SJCRH30 (cell line): Measurements from ENCODE around the gene FAM168A. TPM values are rescaled to one million over a fixed set of nuclear protein-coding genes. Genes with fewer than 3 reads are reported as not detected.

Source experiments
- DNase-seq, 2 experiments: peaks; one replicate each; pipeline ENCODE4 v3.0.0-alpha.2; 2015 to 2020
- H3K27ac ChIP-seq: fragments of 250-450 bp; sonication (Bioruptor Pico); 2 replicates; pipeline ENCODE4 v1.5.1; 2020; ENCODE audit warnings: mild to moderate bottlenecking, moderate library complexity
- H3K27me3 ChIP-seq: fragments of 250-450 bp; sonication (Bioruptor Pico); 2 replicates; pipeline ENCODE4 v1.5.1; 2020; ENCODE audit warnings: mild to moderate bottlenecking, moderate library complexity
- H3K36me3 ChIP-seq: fragments of 250-450 bp; sonication (Bioruptor Pico); 2 replicates; pipeline ENCODE4 v1.5.1; 2020; ENCODE audit warnings: mild to moderate bottlenecking, moderate library complexity
- H3K4me1 ChIP-seq: fragments of 250-450 bp; sonication (Bioruptor Pico); 2 replicates; pipeline ENCODE4 v1.5.1; 2020; ENCODE audit warnings: mild to moderate bottlenecking, moderate library complexity
- H3K4me3 ChIP-seq: fragments of 250-450 bp; sonication (Bioruptor Pico); 2 replicates; pipeline ENCODE4 v1.5.1; 2020; ENCODE audit warnings: mild to moderate bottlenecking, moderate library complexity
- H3K9me3 ChIP-seq: fragments of 250-450 bp; sonication (Bioruptor Pico); replicated peaks from 2 replicates; pipeline ENCODE4 v1.5.1; 2020; ENCODE audit warnings: mild to moderate bottlenecking, moderate library complexity
- total RNA-seq: library from RNA; depleted of rRNA; stranded (reverse); fragments of >200 nt; shearing (Covaris generic); gene quantifications from 2 replicates; pipeline ENCODE4 v1.2.3, GENCODE V29; 2014

The FAM168A gene
- total RNA-seq, 1 experiment from 2014 or later, result 32.8 TPM

DNA sequence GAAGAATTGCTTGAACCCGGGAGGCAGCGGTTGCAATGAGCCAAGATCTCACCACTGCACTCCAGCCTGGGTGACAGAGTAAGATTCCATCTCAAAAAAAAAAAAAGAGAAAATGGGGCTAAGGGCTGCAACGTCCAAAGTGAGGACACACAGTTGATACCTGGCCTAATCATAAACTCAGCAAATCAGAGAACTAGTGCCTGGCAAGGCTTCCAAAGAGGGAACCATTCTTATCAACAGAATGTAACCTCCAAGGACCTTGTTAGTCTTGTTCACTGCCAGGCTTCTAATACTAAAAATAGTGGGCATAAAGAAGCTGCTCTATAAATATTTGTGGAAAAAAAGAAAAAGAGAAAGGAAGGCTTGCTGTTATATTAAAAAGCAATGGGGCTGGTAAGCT lies 42.3 kb downstream of the FAM168A start:
- Histone ChIP-seq H3K4me3 (no peak overlapping the region), H3K4me1 (no peaks in the 10 kb centered on the region), H3K9me3 (no peaks in the 10 kb centered on the region), H3K27ac (no peak overlapping the region), H3K36me3 (no peaks in the 10 kb centered on the region), H3K27me3 (no peaks in the 10 kb centered on the region)
- no peak for DNase-seq

DNA sequence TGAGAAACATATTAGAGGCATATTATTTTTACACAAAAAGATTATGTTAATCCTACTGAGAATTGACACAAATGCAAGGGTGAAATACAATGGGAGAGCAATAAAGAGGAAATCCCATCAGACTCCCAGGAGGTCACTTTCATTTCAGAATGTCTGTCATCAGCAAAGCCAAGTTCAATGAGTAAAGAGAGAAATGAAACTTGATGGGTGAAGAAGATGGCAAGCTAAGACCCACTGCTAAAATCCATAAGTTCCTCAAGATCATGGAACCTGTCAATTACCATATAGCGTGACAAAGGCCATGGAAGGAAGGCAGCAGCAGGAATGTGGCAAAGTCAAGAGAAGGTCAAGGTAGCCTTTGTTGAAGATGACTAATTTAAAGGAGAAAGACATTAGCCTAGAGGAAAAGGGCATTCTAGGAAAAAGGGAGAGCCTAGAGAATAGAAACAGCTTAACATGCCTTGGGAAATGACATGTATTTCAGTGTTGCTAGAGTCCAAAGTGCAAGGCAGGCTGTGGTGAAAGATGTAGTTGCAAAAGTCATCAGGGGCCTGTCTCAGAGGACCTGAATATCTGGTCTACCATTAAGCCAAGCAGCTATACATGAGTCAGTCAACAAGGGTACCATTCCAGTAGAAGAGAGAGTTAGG lies 43.1 kb downstream of the FAM168A start:
- no peaks in the 10 kb centered on the region for H3K27me3 ChIP-seq
- DNase-seq, result no peak
- no peaks in the 10 kb centered on the region for H3K36me3 ChIP-seq
- H3K4me1 ChIP-seq, result no peaks in the 10 kb centered on the region
- no peaks in the 10 kb centered on the region for H3K9me3 ChIP-seq
- H3K27ac ChIP-seq, result no peak overlapping the region
- H3K4me3 ChIP-seq, result no peak overlapping the region

DNA sequence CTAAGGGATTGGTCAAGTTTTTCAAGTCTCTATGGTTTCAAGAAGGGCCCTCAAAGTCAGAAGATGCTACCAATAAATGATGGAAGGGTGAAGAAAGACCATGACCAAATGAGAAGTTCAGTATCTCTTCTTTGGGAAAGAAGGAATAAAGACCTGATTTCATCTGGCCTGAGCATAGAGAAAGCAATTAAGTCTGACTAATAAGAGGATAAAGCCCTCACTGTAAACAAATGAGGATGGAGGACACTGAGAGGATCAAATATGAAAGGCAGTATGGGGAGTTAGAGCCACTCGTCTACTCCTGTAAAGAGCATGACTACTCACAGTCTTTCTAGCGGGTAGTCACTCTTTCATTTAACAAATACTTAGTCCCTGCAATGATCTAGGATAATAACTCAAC lies 44.6 kb downstream of the FAM168A start:
- no peaks in the 10 kb centered on the region for H3K9me3 ChIP-seq
- no peaks in the 10 kb centered on the region for H3K4me1 ChIP-seq
- no peaks in the 10 kb centered on the region for H3K36me3 ChIP-seq
- no peak overlapping the region for H3K27ac ChIP-seq
- no peak for DNase-seq
- H3K4me3 ChIP-seq, result no peak overlapping the region
- H3K27me3 ChIP-seq, result no peaks in the 10 kb centered on the region

DNA sequence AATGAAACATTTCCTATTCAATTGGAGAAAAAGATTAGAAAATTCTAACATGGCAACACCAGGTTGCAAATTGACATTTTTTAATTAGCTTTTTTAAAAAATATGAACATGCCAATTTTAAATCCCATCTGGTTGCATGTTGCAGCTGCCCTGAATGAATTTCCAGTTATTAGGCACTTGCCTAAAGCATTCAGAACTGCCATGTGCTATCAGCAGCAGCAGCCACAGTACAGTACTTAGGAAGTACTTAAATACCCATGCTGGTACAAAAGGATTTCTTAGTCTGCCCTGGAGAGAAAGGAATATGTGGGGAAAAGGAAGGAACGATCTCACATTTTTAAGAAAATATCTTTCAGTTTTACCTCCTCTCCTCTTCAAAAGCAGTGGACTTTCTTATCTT lies 46.2 kb downstream of the FAM168A start:
- no peak for DNase-seq
- Histone ChIP-seq H3K9me3 (no peaks in the 10 kb centered on the region), H3K36me3 (no peaks in the 10 kb centered on the region), H3K4me1 (no peaks in the 10 kb centered on the region), H3K27ac (no peak overlapping the region), H3K4me3 (no peak overlapping the region), H3K27me3 (no peaks in the 10 kb centered on the region)

DNA sequence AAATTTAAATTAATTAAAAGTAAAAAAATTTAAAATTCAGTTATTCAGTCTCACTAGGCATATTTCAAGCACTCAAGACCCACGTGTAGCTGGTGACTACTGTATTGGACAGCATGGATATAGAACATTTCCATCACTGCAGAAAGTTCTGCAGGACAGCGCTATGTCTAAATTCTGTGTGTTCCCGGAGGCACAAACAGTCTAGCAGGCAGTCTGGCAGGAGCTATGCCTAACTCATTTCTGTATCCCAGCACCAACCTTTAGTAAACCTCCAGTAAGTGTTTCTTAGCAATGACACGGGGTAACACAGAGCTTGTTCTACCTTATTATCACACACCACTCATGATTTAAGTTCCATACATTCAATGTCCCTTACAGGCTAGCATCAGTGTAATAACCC lies 48.5 kb downstream of the FAM168A start:
- H3K4me3 ChIP-seq, result no peak overlapping the region
- H3K9me3 ChIP-seq, result no peaks in the 10 kb centered on the region
- H3K27me3 ChIP-seq, result no peaks in the 10 kb centered on the region
- no peaks in the 10 kb centered on the region for H3K4me1 ChIP-seq
- no peaks in the 10 kb centered on the region for H3K36me3 ChIP-seq
- DNase-seq, result no peak
- H3K27ac ChIP-seq, result no peak overlapping the region

DNA sequence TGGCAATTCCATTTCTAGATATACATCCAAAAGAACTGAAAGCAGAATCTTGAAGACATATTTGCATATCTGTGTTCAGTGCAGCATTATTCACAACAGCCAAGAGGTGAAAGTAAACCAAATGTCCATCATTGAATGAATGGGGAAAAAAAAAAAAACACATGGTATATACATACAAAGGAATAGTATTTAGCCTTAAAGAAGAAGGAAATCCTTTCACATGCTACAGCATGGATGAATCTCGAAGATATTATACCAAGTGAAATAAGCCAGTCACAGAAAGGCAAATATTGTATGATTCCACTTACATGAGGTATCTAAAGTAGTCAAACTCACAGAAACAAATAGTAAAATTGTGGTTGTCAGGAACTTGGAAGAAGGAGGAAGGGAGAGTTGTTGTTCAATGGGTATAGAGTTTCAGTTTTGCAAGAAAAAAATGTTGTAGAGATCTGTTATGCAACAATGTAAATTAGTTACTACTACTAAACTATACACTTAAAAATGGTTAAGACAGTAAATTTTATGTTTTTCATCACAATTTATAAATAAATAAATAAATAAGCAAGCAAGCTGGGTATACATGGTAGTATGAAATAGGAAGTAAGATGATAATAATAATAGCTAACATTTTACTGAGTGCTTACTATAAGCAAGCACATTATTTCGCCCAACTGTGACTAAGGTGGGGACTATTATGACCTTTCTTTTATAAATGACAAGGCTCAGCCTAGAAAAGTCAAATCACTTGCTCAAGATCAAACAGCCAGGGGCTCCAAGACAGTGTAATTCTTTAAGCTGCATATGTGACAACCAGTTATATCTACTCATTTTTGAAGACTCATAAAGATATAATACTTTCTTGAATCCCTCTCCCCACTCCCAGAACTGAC lies 50.0 kb downstream of the FAM168A start:
- H3K36me3 ChIP-seq, result no peaks in the 10 kb centered on the region
- H3K27me3 ChIP-seq, result no peaks in the 10 kb centered on the region
- no peaks in the 10 kb centered on the region for H3K9me3 ChIP-seq
- no peak overlapping the region for H3K4me3 ChIP-seq
- no peak for DNase-seq
- H3K27ac ChIP-seq, result no peak overlapping the region
- H3K4me1 ChIP-seq, result no peaks in the 10 kb centered on the region

DNA sequence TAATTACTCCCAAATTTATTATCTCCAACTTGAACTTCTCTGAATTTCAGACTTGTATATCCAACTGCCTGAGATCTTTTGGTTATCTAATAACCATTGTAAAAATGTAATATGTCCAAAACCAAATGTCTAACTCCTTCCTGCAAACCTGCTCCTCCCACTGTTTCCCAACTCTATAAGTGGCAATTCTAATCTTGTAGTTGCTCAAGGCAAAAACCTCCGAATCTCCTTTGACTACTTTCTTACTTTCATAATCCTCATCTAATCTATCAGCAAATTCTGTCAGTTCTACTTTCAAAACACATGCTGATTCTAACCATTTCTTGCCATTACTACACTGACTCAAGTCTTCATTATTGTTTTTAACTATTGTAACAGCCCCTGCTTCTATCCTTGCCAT lies 55.7 kb downstream of the FAM168A start:
- no peak for DNase-seq
- Histone ChIP-seq H3K9me3 (no peaks in the 10 kb centered on the region), H3K36me3 (no peaks in the 10 kb centered on the region; the same call in 1 of the 2 replicates), H3K27me3 (no peaks in the 10 kb centered on the region), H3K4me3 (no peak overlapping the region), H3K27ac (no peak overlapping the region), H3K4me1 (peaks cover 6% of the 10 kb centered on the region; the same call in 1 of the 2 replicates)

DNA sequence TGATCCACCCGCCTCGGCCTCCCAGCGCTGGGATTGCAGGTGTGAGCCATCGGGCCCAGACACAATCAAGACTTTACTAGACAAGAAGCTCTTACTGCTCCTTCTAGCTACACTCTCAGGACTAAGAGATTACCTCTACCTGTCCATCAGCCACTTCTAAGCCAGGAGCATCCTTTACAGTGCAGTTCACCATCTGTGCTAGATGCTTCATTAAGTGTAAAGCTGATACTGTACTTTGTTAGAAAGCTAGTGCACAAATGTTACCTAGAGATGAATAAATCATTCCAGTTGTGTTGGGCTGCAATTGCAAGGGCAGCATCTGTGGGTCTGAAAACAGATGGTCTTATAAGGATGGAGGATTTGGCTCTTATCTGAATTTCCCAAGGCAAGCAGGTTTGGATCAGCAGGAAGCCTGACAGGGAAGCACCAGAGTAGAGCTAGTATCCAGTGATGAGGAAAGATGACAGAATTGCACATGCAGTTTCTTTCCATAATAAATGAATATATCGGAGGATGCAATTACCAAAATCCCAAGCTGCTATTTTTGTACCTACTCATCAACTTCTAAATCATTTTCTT lies 58.3 kb downstream of the FAM168A start:
- no peak for DNase-seq
- no peak overlapping the region for H3K4me3 ChIP-seq
- H3K4me1 ChIP-seq, result peaks cover 6% of the 10 kb centered on the region; the same call in 1 of the 2 replicates
- H3K36me3 ChIP-seq, result no peaks in the 10 kb centered on the region; the same call in 1 of the 2 replicates
- no peaks in the 10 kb centered on the region for H3K9me3 ChIP-seq
- no peaks in the 10 kb centered on the region for H3K27me3 ChIP-seq
- H3K27ac ChIP-seq, result no peak overlapping the region

DNA sequence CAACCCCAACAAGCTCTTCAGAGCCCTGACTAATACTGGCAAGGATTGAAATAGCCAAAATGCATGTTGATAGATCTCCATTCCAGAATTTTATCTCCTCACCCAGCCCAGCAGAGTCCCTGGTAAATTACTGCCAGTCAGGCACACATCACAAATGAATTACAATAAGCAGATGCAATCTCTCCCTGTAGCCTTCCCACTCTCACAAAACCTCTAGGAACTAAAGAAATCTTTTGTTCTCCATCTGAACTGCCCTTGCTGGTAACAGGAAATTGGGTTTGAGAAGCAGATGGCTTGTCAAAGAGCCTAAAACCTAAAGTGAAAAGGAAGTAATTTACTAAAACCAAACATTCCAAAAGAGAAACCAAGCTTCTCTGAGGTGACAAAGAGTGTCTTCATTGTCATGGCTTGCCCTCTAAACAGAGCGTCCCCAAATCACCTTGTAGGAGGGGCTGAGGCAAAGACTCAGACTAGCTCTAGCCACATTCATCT lies 59.5 kb downstream of the FAM168A start:
- Histone ChIP-seq H3K4me1 (peaks cover 6% of the 10 kb centered on the region; the same call in 1 of the 2 replicates), H3K36me3 (no peaks in the 10 kb centered on the region; the same call in 1 of the 2 replicates), H3K4me3 (no peak overlapping the region), H3K27me3 (no peaks in the 10 kb centered on the region), H3K9me3 (no peaks in the 10 kb centered on the region), H3K27ac (peak overlapping the region; percentile 2; the same call in 1 of the 2 replicates)
- peak in 1 of 2 experiments; percentile 41 for DNase-seq

DNA sequence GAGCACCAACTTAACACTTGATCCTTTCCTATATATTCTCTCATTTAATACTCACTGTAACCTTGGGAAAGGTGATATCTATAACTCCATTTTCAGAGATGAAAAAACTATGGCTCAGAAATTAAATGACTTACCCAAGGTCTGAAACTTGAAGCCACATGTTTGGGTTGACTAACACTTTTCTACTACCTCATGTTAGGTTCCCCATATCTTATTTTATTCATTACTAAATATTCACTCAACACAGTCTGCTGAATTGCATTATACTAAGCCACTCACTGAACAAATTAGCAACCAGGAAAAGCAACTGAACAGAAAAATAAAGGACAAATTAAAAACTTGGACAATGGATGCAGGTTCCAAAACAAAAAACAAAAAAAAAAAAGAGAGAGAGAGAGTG lies 59.9 kb downstream of the FAM168A start:
- Histone ChIP-seq H3K27ac (no peak overlapping the region; the same call in 1 of the 2 replicates), H3K27me3 (no peaks in the 10 kb centered on the region), H3K36me3 (no peaks in the 10 kb centered on the region; the same call in 1 of the 2 replicates), H3K4me3 (no peak overlapping the region), H3K4me1 (peaks cover 6% of the 10 kb centered on the region; the same call in 1 of the 2 replicates), H3K9me3 (no peaks in the 10 kb centered on the region)
- no peak for DNase-seq

DNA sequence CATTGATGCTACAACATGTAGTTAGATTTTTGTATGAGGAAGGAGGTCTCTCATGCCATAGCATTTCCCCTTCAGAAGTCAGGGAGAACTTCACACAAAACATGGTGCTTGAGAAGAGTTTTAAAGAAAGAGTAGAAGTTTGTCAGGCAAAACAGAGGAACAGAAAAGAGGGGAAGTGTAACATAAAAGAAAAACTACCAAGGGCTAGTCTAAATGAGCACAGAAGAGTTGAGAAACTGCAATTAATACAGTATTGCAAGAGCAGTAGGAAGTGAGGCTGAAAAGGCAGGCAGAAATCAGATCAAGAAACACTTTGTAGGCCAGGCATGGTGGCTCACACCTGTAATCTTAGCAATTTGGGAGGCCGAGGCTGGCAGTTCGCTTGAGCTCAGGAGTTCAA lies 61.0 kb downstream of the FAM168A start:
- no peak overlapping the region for H3K4me3 ChIP-seq
- H3K36me3 ChIP-seq, result no peaks in the 10 kb centered on the region; the same call in 1 of the 2 replicates
- DNase-seq, result no peak
- H3K27me3 ChIP-seq, result no peaks in the 10 kb centered on the region
- no peaks in the 10 kb centered on the region for H3K9me3 ChIP-seq
- H3K27ac ChIP-seq, result no peak overlapping the region
- H3K4me1 ChIP-seq, result peaks cover 6% of the 10 kb centered on the region; the same call in 1 of the 2 replicates

DNA sequence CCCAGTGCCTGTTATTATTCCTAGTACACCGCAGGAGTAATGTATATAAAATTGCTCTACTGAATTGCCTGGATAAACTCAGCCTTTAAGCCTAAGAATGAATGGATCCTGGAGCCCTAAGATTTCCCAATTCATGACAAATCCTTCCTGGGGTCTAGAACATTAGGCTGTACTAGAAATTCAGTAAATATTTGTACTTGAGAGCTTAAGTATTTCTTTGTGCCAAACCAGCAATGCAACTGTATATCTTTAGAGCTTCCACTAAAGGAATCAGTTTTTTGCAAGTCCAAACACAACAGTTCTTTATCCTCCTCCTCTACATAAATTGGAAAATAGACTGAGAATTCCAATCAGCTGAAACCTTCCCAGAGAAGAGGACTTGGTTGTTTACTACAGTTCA lies 65.6 kb downstream of the FAM168A start:
- no peaks in the 10 kb centered on the region for H3K4me1 ChIP-seq
- no peak for DNase-seq
- H3K36me3 ChIP-seq, result no peaks in the 10 kb centered on the region
- H3K4me3 ChIP-seq, result no peak overlapping the region
- no peak overlapping the region for H3K27ac ChIP-seq
- H3K27me3 ChIP-seq, result no peaks in the 10 kb centered on the region
- H3K9me3 ChIP-seq, result no peaks in the 10 kb centered on the region

DNA sequence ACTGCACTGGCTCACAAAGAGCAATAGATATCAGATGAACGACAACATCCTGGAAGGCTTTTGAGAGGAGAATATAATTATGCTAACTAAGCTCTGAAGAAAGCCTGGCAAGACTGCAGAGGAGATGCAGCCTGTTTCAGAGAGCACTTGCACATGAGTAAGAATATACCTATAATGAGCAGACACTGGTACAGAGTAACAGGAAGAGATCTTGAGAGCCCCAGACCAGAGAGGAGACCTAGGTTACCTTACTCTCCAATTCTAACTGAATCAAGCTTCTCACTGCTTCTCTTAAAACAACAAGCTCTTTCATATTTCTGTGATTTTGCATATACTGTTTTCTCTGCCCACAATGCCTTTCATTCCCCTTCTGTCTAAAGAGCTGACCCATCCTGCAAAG lies 66.5 kb downstream of the FAM168A start:
- H3K27me3 ChIP-seq, result no peaks in the 10 kb centered on the region
- H3K9me3 ChIP-seq, result no peaks in the 10 kb centered on the region
- H3K4me1 ChIP-seq, result no peaks in the 10 kb centered on the region
- no peak overlapping the region for H3K4me3 ChIP-seq
- H3K27ac ChIP-seq, result no peak overlapping the region
- no peak for DNase-seq
- no peaks in the 10 kb centered on the region for H3K36me3 ChIP-seq

DNA sequence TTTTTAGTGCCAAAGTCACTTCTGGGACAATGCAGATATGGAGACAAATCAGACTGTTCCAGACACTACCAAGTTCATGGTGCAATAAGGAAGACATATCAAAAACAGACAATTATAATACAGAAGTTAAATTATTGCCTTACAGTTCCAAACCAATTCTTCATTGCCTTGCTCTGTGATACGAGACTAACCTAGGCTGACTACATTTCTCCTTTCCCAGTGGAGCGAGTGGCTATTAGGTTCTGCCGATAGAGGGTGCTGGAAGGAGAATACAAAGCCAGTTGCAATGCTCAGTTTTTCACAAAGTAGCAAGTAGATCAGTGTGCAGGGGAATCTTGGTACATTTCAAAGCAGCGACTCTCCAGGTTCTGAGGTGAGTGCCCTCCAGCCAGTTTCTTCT lies 67.8 kb downstream of the FAM168A start:
- H3K4me3 ChIP-seq, result no peak overlapping the region
- no peak overlapping the region for H3K27ac ChIP-seq
- H3K36me3 ChIP-seq, result no peaks in the 10 kb centered on the region
- no peak for DNase-seq
- no peaks in the 10 kb centered on the region for H3K9me3 ChIP-seq
- no peaks in the 10 kb centered on the region for H3K27me3 ChIP-seq
- no peaks in the 10 kb centered on the region for H3K4me1 ChIP-seq

DNA sequence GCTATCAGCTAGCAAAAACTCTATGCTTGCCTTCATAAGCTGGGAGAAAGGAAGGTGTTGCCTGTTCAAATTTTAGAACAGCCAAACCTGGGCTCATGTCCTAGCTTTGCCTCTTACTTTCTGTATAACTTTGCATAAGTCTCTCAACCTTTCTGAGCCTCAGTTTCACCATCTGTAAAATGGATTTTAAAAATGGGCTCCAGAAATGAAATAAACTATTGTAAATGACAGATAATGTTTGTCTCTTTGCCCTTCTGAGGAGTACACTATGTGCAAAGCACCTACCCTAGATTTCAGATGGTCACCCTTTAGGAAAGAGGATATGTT lies 68.7 kb downstream of the FAM168A start:
- DNase-seq, result no peak
- H3K36me3 ChIP-seq, result no peaks in the 10 kb centered on the region
- no peak overlapping the region for H3K27ac ChIP-seq
- no peaks in the 10 kb centered on the region for H3K4me1 ChIP-seq
- H3K4me3 ChIP-seq, result no peak overlapping the region
- H3K9me3 ChIP-seq, result no peaks in the 10 kb centered on the region
- no peaks in the 10 kb centered on the region for H3K27me3 ChIP-seq
